ENCODE measurements around the gene ACSL1. TPM values are rescaled to one million over a fixed set of nuclear protein-coding genes. Genes with fewer than 3 reads are reported as not detected.

ACSL1 gene
- total RNA-seq, 2 donors from 2014 or later: 23.3 to 80.4 TPM

GRCh38 chr4:184756399-184756798 lies 69.4 kb downstream of the ACSL1 start:
- H3K9me3 ChIP-seq: no peaks in the 10 kb centered on the region
- no peak overlapping the region for H3K27ac ChIP-seq
- intact Hi-C loops (cut with DNase I): no loop called here
- no peak overlapping the region for H3K9ac ChIP-seq (ENCODE audit: low read depth in 2 of 2, low read length in 2 of 2)
- H3K27me3 ChIP-seq: no peaks in the 10 kb centered on the region
- no peak overlapping the region for H3K4me3 ChIP-seq
- DNase-seq: no peak
- H3K4me1 ChIP-seq: no peaks in the 10 kb centered on the region
- no peak for TF ChIP-seq CTCF (IDR thresholded peaks at IDR 0.05)
- no peaks in the 10 kb centered on the region for H3K36me3 ChIP-seq

DNA sequence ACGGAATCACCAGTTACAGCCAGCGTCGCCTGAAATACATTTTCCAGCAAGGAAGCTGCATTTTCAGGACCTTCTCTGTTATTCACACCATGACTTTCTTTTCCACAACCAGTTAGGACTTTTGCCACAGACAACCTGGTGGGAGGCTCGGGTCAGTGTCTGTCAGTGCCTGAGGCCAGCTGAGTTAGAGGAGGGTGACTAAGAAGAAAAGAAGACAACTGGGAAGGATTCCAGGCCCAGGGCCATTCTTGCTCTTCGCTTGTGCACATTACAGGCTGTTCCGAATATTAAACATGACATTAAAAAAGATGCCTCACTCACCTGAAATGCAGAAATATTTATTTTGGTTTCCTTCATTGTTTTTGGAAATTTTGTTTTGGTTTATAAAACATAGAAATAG lies 70.5 kb downstream of the ACSL1 start:
- intact Hi-C loops (cut with DNase I): no loop called here
- Histone ChIP-seq H3K27me3 (no peaks in the 10 kb centered on the region), H3K36me3 (no peaks in the 10 kb centered on the region), H3K4me3 (no peak overlapping the region), H3K4me1 (no peaks in the 10 kb centered on the region), H3K9ac (ENCODE audit: low read depth in 2 of 2, low read length in 2 of 2) (no peak overlapping the region), H3K27ac (no peak overlapping the region), H3K9me3 (no peaks in the 10 kb centered on the region)
- no peak for TF ChIP-seq CTCF (IDR thresholded peaks at IDR 0.05)
- DNase-seq: no peak

DNA sequence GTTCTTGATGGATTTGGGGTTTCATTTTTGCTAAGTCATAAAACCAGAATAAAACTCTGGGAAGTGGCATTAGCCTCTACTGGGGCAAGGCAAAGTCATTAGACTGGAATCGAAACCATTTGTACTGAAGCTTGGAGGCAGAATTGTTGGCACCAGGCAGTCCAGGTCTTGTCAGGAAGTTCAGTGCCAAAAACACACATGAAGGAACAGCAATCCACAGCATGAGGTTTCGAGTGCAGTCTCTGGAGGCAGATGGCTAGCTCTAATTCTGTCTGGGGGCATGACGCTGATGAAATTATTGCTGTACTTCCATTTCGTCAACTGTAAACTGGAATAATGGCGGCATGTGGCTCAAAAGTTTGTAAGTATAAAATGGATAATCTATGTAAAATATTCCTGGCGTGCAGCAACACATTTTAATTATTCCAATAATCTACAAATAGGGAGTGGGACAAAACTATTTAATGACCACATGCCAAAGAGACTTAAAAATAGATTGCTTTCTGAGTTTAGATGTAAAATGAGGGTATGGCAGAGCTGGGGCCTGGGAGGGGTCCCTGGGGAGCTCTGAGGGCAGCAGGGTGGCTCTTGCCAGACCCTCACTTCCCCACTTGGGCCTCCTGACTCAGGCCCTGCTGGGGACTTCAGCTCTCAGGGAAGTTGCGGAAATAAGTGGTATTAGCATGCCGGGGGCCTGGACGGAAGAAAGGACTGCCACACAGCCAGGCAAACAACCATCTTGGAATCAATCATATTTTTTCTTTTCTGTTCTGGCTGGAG lies 73.1 kb downstream of the ACSL1 start:
- no peak for TF ChIP-seq CTCF (IDR thresholded peaks at IDR 0.05)
- intact Hi-C loops (cut with DNase I): no loop called here
- no peak for DNase-seq

GRCh38 chr4:184751585-184751956 lies 74.2 kb downstream of the ACSL1 start:
- Histone ChIP-seq H3K27me3 (no peaks in the 10 kb centered on the region), H3K36me3 (no peaks in the 10 kb centered on the region), H3K4me3 (no peak overlapping the region), H3K4me1 (peaks cover 9% of the 10 kb centered on the region), H3K27ac (no peak overlapping the region), H3K9me3 (no peaks in the 10 kb centered on the region), H3K9ac (ENCODE audit: low read depth in 2 of 2, low read length in 2 of 2) (no peak overlapping the region)
- TF ChIP-seq CTCF (IDR thresholded peaks at IDR 0.05): no peak
- intact Hi-C loops (cut with DNase I): no loop called here
- DNase-seq: no peak

More for the DNA sequence above, 73.1 kb downstream of the ACSL1 start:
- Histone ChIP-seq H3K9me3 (no peaks in the 10 kb centered on the region), H3K4me1 (peaks cover 4% of the 10 kb centered on the region), H3K9ac (ENCODE audit: low read depth in 2 of 2, low read length in 2 of 2) (no peak overlapping the region), H3K36me3 (no peaks in the 10 kb centered on the region), H3K27ac (no peak overlapping the region), H3K4me3 (no peak overlapping the region), H3K27me3 (no peaks in the 10 kb centered on the region)

GRCh38 chr4:184750926-184751584 lies 74.7 kb downstream of the ACSL1 start:
- TF ChIP-seq CTCF (IDR thresholded peaks at IDR 0.05): no peak
- no peak overlapping the region for H3K9ac ChIP-seq (ENCODE audit: low read depth in 2 of 2, low read length in 2 of 2)
- intact Hi-C loops (cut with DNase I): no loop called here
- H3K36me3 ChIP-seq: no peaks in the 10 kb centered on the region
- no peaks in the 10 kb centered on the region for H3K9me3 ChIP-seq
- H3K27me3 ChIP-seq: no peaks in the 10 kb centered on the region
- no peak for DNase-seq
- no peak overlapping the region for H3K27ac ChIP-seq
- H3K4me3 ChIP-seq: no peak overlapping the region
- H3K4me1 ChIP-seq: peaks cover 14% of the 10 kb centered on the region
